NT2/D1 (cell line): ENCODE results near the gene B3GNT5.

ENCODE experiments used
- SUZ12 ChIP-seq: IDR thresholded peaks from 2 replicates; pipeline ENCODE4 v1.6.1; 2011; ENCODE audit not compliant: insufficient read length, insufficient read depth; ENCODE audit errors: extremely low read depth
- YY1 ChIP-seq: IDR thresholded peaks from 2 replicates; pipeline ENCODE4 v1.6.1; 2011; ENCODE audit not compliant: insufficient read length, insufficient read depth
- ZNF274 ChIP-seq: IDR thresholded peaks from 2 replicates; pipeline ENCODE4 v1.6.1; 2011; ENCODE audit warnings: mild to moderate bottlenecking, low read depth, low read length

GRCh38 chr3:183224180-183224970 is 28.7 kb upstream of the B3GNT5 start:
- TF ChIP-seq SUZ12 = no peak
- TF ChIP-seq YY1 = no peak
- TF ChIP-seq ZNF274 = no peak
